Measurements from ENCODE around the gene RNMT. TPM values are rescaled to one million over a fixed set of nuclear protein-coding genes. Genes with fewer than 3 reads are reported as not detected.

Gene RNMT
- polyA plus RNA-seq, 3 donors: 12.9 to 36.4 (median 32.6) TPM

DNA sequence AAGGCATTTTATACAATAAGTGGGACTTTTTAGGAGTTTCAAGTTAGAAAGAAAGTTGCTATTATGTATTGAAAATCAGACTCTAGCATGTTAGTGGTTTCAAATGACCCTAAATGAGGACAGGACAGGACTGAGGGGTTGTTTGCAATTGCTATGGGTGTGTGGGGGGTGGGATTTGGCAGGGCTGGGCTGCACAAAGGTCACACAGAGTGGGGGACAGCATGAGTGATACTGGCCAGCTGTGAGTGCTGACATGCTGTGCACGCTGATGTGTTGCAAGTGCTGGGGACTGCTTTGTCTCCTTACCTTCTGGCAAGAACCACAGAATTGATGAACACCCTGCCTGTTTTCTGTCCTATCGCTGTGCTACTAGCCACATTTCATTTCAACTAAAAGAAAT, 29.8 kb downstream of the RNMT start:
- Histone ChIP-seq H4K20me1 (ENCODE audit: insufficient read depth, low read length) (no peaks in the 10 kb centered on the region), H3K27ac (ENCODE audit: low read depth in 1 of 2, low read length in 2 of 2) (no peak overlapping the region), H3K4me3 (replicated peaks in 1 of 3; ENCODE audit: low read depth in 2 of 3, low read length in 3 of 3) (no peak overlapping the region), H3K9me3 (replicated peaks in 1 of 2; ENCODE audit: control insufficient read depth in 1 of 2, insufficient read depth in 1 of 2, low read length in 2 of 2) (no peaks in the 10 kb centered on the region), H3K9ac (ENCODE audit: insufficient read depth, low read length, poor library complexity, severe bottlenecking) (no peak overlapping the region), H3K4me1 (ENCODE audit: control insufficient read depth in 1 of 2, insufficient read depth in 2 of 2, low read length in 2 of 2) (no peaks in the 10 kb centered on the region), H3K36me3 (replicated peaks in 1 of 2; ENCODE audit: control insufficient read depth in 1 of 2, insufficient read depth in 2 of 2, low read length in 2 of 2) (peaks cover 50 to 92% of the 10 kb centered on the region in 2 donors), H3K79me2 (ENCODE audit: insufficient read depth, low read length) (no peaks in the 10 kb centered on the region), H2AFZ (ENCODE audit: insufficient read depth, low read depth, low read length, poor library complexity, severe bottlenecking) (no peak overlapping the region), H3K27me3 (ENCODE audit: control insufficient read depth in 2 of 2, insufficient read depth in 2 of 2, low read length in 2 of 2) (no peaks in the 10 kb centered on the region), H3K4me2 (replicated peaks; ENCODE audit: extremely low read depth, low read length, poor library complexity, severe bottlenecking) (no peak overlapping the region)
- H3K36me3 Mint-ChIP-seq: peaks cover 81 to 82% of the 10 kb centered on the region in 2 donors
- intact Hi-C loops (cut with micrococcal nuclease): no loop called here
- TF ChIP-seq, protein P1, sequence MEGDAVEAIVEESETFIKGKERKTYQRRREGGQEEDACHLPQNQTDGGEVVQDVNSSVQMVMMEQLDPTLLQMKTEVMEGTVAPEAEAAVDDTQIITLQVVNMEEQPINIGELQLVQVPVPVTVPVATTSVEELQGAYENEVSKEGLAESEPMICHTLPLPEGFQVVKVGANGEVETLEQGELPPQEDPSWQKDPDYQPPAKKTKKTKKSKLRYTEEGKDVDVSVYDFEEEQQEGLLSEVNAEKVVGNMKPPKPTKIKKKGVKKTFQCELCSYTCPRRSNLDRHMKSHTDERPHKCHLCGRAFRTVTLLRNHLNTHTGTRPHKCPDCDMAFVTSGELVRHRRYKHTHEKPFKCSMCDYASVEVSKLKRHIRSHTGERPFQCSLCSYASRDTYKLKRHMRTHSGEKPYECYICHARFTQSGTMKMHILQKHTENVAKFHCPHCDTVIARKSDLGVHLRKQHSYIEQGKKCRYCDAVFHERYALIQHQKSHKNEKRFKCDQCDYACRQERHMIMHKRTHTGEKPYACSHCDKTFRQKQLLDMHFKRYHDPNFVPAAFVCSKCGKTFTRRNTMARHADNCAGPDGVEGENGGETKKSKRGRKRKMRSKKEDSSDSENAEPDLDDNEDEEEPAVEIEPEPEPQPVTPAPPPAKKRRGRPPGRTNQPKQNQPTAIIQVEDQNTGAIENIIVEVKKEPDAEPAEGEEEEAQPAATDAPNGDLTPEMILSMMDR (IDR thresholded peaks at IDR 0.05): no peak
- peaks cover 0 to 2% (median 0%) of the 10 kb centered on the region in 7 donors for H3K9me3 Mint-ChIP-seq
- H3K4me3 Mint-ChIP-seq: no peak overlapping the region
- H3K27me3 Mint-ChIP-seq (ENCODE audit: low read depth in 3 of 3): peaks cover 0 to 2% (median 0%) of the 10 kb centered on the region in 3 donors
- H3K4me1 Mint-ChIP-seq: no peaks in the 10 kb centered on the region
- no peak for DNase-seq
- no peak overlapping the region for H3K27ac Mint-ChIP-seq
- WGBS (ENCODE audit: insufficient coverage): no CpG with 5 or more reads among the region's 2 CpGs

DNA sequence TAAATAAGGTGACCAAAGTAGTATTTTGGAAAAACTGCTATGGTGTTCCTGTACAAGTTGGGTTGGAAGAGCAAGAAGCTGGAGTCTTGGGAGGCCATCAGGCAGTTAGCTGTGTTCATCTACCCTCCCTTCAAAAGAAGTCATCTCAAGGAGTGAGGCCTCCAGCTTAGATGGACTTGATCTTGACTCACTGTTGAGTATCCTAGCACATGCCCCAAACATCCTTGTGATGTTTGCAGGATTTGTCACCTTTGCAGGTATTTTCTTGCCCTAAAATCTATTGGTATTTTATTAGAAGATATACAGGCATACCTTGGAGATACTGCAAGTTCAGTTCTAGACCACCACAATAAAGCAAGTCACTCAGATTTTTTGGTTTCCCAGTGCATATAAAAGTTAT, 30.2 kb downstream of the RNMT start:
- Histone ChIP-seq H3K27ac (ENCODE audit: low read depth in 1 of 2, low read length in 2 of 2) (no peak overlapping the region), H3K27me3 (ENCODE audit: control insufficient read depth in 2 of 2, insufficient read depth in 2 of 2, low read length in 2 of 2) (no peaks in the 10 kb centered on the region), H3K79me2 (ENCODE audit: insufficient read depth, low read length) (no peaks in the 10 kb centered on the region), H3K4me1 (ENCODE audit: control insufficient read depth in 1 of 2, insufficient read depth in 2 of 2, low read length in 2 of 2) (no peaks in the 10 kb centered on the region), H3K4me3 (replicated peaks in 1 of 3; ENCODE audit: low read depth in 2 of 3, low read length in 3 of 3) (no peak overlapping the region), H3K4me2 (replicated peaks; ENCODE audit: extremely low read depth, low read length, poor library complexity, severe bottlenecking) (no peak overlapping the region), H3K9me3 (replicated peaks in 1 of 2; ENCODE audit: control insufficient read depth in 1 of 2, insufficient read depth in 1 of 2, low read length in 2 of 2) (no peaks in the 10 kb centered on the region), H4K20me1 (ENCODE audit: insufficient read depth, low read length) (no peaks in the 10 kb centered on the region), H2AFZ (ENCODE audit: insufficient read depth, low read depth, low read length, poor library complexity, severe bottlenecking) (no peak overlapping the region), H3K36me3 (replicated peaks in 1 of 2; ENCODE audit: control insufficient read depth in 1 of 2, insufficient read depth in 2 of 2, low read length in 2 of 2) (peaks cover 50 to 95% of the 10 kb centered on the region in 2 donors), H3K9ac (ENCODE audit: insufficient read depth, low read length, poor library complexity, severe bottlenecking) (no peak overlapping the region)
- no peak overlapping the region for H3K4me3 Mint-ChIP-seq
- peaks cover 79% of the 10 kb centered on the region in 2 donors for H3K36me3 Mint-ChIP-seq
- intact Hi-C loops (cut with micrococcal nuclease): no loop called here
- H3K27ac Mint-ChIP-seq: no peak overlapping the region
- TF ChIP-seq, protein P1 (IDR thresholded peaks at IDR 0.05): no peak
- DNase-seq: no peak
- H3K9me3 Mint-ChIP-seq: peaks cover 0 to 2% (median 0%) of the 10 kb centered on the region in 7 donors
- no peaks in the 10 kb centered on the region for H3K4me1 Mint-ChIP-seq
- H3K27me3 Mint-ChIP-seq (ENCODE audit: low read depth in 3 of 3): peaks cover 0 to 2% (median 0%) of the 10 kb centered on the region in 3 donors

Data from CD14-positive monocyte (primary cell).